Liver (tissue), 3 donors: Measurements from ENCODE around the gene SLC17A2.

Experiments used
- GABPA ChIP-seq, 2 donors: IDR thresholded peaks in 1 of 2; conservative IDR thresholded peaks in 1 of 2; 2 replicates each; pipeline ENCODE4 v1.6.1; 2016; ENCODE audit warnings: antibody characterized with exemption in 2 of 2, mild to moderate bottlenecking in 1 of 2, moderate library complexity in 1 of 2
- HNF4A ChIP-seq, 2 donors: conservative IDR thresholded peaks; 2 replicates each; pipeline ENCODE4 v1.6.1; 2016; ENCODE audit warnings: antibody characterized with exemption in 2 of 2, mild to moderate bottlenecking in 2 of 2
- JUND ChIP-seq, 2 donors: IDR thresholded peaks; 2 replicates each; pipeline ENCODE4 v1.6.1; 2016; ENCODE audit warnings: antibody characterized with exemption in 2 of 2
- NR2F2 ChIP-seq: IDR thresholded peaks from 2 replicates; pipeline ENCODE4 v1.6.1; 2016; ENCODE audit warnings: antibody characterized with exemption
- RAD21 ChIP-seq, 2 donors: IDR thresholded peaks; 2 replicates each; pipeline ENCODE4 v1.6.1; 2016; ENCODE audit warnings: antibody characterized with exemption in 2 of 2, mild to moderate bottlenecking in 2 of 2
- SP1 ChIP-seq: IDR thresholded peaks from 2 replicates; pipeline ENCODE4 v1.6.1; 2018; ENCODE audit warnings: antibody characterized with exemption, mild to moderate bottlenecking
- TAF1 ChIP-seq: conservative IDR thresholded peaks from 2 replicates; pipeline ENCODE4 v1.6.1; 2016; ENCODE audit warnings: antibody characterized with exemption, mild to moderate bottlenecking
- YY1 ChIP-seq: IDR thresholded peaks from 2 replicates; pipeline ENCODE4 v1.6.1; 2016; ENCODE audit warnings: antibody characterized with exemption, mild to moderate bottlenecking
- TF ChIP-seq, protein P1 (sequence below): fragments of 150-350 bp; IDR thresholded peaks from 2 replicates; pipeline ENCODE4 v1.5.1; 2017; ENCODE audit warnings: improper control_type of control experiment, low read depth, low read length; ENCODE audit not compliant: missing input control
- TF ChIP-seq, protein P2 (sequence below): IDR thresholded peaks from 2 replicates; pipeline ENCODE4 v1.6.1; 2016; ENCODE audit warnings: antibody characterized with exemption
- TF ChIP-seq, protein P3 (sequence below): IDR thresholded peaks from 2 replicates; pipeline ENCODE4 v1.6.1; 2016; ENCODE audit warnings: antibody characterized with exemption
- TF ChIP-seq, protein P4 (sequence below): IDR thresholded peaks from 2 replicates; pipeline ENCODE4 v1.6.1; 2016; ENCODE audit warnings: antibody characterized with exemption, mild to moderate bottlenecking
- donor health status: healthy.
- donor health status: healthy.

DNA sequence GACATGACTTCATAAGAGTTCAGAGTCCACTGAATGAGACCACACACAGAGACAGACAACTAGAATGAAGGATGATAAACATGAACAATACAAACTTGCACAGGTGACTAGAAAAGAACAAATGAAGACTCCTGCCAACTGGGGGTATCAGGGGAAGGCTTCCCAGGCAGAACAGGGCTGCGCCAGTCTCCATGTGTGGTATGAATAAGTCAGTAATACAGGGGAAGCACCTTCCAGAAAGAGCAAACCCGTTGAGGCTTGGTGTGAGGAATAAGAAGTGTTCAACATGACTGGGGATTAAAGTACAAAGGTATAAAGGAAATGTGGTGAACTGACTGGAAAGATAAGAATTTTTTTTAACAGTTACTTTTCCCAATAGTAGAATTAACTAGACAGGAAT lies 3.7 kb upstream of the SLC17A2 start:
- TF ChIP-seq, protein P1, sequence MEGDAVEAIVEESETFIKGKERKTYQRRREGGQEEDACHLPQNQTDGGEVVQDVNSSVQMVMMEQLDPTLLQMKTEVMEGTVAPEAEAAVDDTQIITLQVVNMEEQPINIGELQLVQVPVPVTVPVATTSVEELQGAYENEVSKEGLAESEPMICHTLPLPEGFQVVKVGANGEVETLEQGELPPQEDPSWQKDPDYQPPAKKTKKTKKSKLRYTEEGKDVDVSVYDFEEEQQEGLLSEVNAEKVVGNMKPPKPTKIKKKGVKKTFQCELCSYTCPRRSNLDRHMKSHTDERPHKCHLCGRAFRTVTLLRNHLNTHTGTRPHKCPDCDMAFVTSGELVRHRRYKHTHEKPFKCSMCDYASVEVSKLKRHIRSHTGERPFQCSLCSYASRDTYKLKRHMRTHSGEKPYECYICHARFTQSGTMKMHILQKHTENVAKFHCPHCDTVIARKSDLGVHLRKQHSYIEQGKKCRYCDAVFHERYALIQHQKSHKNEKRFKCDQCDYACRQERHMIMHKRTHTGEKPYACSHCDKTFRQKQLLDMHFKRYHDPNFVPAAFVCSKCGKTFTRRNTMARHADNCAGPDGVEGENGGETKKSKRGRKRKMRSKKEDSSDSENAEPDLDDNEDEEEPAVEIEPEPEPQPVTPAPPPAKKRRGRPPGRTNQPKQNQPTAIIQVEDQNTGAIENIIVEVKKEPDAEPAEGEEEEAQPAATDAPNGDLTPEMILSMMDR = no peak
- TF ChIP-seq RAD21 (IDR thresholded peaks at IDR 0.05) (no peak), JUND (IDR thresholded peaks at IDR 0.05) (no peak), GABPA (IDR thresholded peaks at IDR 0.05 in 1 of 2, conservative IDR thresholded peaks at IDR 0.05 in 1 of 2) (no peak), TAF1 (no peak), YY1 (no peak), HNF4A (conservative IDR thresholded peaks at IDR 0.05) (no peak), SP1 (no peak), NR2F2 (no peak)
- TF ChIP-seq, protein P2, sequence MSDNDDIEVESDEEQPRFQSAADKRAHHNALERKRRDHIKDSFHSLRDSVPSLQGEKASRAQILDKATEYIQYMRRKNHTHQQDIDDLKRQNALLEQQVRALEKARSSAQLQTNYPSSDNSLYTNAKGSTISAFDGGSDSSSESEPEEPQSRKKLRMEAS = no peak
- TF ChIP-seq, protein P3, sequence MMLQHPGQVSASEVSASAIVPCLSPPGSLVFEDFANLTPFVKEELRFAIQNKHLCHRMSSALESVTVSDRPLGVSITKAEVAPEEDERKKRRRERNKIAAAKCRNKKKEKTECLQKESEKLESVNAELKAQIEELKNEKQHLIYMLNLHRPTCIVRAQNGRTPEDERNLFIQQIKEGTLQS = no peak
- TF ChIP-seq, protein P4, sequence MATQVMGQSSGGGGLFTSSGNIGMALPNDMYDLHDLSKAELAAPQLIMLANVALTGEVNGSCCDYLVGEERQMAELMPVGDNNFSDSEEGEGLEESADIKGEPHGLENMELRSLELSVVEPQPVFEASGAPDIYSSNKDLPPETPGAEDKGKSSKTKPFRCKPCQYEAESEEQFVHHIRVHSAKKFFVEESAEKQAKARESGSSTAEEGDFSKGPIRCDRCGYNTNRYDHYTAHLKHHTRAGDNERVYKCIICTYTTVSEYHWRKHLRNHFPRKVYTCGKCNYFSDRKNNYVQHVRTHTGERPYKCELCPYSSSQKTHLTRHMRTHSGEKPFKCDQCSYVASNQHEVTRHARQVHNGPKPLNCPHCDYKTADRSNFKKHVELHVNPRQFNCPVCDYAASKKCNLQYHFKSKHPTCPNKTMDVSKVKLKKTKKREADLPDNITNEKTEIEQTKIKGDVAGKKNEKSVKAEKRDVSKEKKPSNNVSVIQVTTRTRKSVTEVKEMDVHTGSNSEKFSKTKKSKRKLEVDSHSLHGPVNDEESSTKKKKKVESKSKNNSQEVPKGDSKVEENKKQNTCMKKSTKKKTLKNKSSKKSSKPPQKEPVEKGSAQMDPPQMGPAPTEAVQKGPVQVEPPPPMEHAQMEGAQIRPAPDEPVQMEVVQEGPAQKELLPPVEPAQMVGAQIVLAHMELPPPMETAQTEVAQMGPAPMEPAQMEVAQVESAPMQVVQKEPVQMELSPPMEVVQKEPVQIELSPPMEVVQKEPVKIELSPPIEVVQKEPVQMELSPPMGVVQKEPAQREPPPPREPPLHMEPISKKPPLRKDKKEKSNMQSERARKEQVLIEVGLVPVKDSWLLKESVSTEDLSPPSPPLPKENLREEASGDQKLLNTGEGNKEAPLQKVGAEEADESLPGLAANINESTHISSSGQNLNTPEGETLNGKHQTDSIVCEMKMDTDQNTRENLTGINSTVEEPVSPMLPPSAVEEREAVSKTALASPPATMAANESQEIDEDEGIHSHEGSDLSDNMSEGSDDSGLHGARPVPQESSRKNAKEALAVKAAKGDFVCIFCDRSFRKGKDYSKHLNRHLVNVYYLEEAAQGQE = no peak
